ELF-1 (cell line): ENCODE data around the gene HOXD9.

Experiments used
- DNase-seq: peaks from one replicate; pipeline ENCODE4 v3.0.0-alpha.2; 2016; ENCODE audit warnings: low read depth, low spot score

Gene HOXD9

GRCh38 chr2:176124110-176124946 is 1.8 kb downstream of the HOXD9 start:
- DNase-seq = peak; percentile 5

GRCh38 chr2:176124947-176125771 is 2.6 kb downstream of the HOXD9 start:
- DNase-seq = no peak

GRCh38 chr2:176125772-176126054 is 3.2 kb downstream of the HOXD9 start:
- peak; percentile 17 for DNase-seq

- peak; percentile 53 for DNase-seq
These were observed 4.6 kb downstream of the HOXD9 start for GRCh38 chr2:176126929-176127773.

GRCh38 chr2:176127774-176128072 is 5.2 kb downstream of the HOXD9 start:
- DNase-seq = no peak

- peak; percentile 81 for DNase-seq
These were observed 5.9 kb downstream of the HOXD9 start for GRCh38 chr2:176128172-176128981.

DNA sequence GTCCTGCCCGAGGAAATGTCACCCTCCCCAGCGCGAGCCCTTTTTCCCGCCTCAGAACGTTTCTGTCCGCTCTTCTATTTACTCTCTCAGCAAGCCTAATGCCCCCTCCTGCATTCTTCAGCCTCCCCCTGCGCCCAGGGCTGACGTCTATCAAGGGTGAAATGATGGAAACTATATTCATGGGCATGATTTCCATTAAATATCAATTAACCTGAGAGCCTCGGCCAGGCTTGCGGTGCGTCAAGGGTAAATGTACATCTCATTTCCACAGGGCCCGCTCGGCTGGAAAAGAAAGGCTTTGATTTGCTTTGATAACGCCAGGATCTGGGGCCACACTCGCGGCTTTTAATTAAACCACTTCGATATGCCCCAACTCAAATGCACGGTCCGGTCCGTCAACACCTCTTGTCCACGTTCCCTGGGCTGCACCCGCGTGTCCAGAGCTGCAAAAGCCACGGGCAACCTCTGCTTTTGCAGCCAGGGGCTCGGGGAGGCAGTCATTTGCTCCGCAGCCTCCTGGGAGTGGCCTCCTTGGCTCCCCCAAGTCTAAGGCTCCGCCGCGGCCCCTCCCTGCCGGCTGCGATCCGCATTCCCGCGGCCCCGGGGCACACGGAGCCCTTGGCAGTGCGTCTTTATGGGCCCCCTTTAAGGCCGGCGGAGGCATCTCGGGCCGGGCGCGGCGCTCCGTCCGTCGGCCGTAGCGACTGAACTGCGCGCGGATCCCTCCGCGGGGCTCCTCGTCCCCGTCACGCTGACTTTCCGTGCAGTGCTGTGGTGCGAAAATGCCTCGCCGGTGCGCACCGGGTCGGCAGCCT is 6.7 kb downstream of the HOXD9 start, which contains the start of gene HOXD8:
TSS of gene HOXD8 (plus strand) at position 724 of the 815 bp plus-strand sequence. CDS start 662 bp downstream, outside the sequence.
- DNase-seq = peak; percentile 65

GRCh38 chr2:176129813-176130146 is 7.3 kb downstream of the HOXD9 start:
- DNase-seq = no peak

GRCh38 chr2:176130147-176130956 is 7.8 kb downstream of the HOXD9 start:
- no peak for DNase-seq

- DNase-seq = no peak
These were observed 8.7 kb downstream of the HOXD9 start for GRCh38 chr2:176130957-176131847.

DNA sequence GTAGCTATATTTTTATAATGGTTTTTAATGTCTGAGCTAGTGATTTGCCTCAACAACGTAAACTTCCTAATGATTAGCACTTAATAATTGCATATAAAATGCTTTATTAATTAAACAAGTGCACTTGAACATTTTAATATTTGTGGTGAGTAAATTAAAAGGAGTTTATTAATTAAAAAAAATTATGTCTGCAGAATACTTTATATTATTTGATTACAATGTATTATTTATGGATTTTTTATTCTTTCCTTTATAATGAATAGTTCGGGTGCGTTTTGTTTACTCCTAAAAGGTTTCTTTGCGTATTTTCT is 9.3 kb downstream of the HOXD9 start:
- no peak for DNase-seq

DNA sequence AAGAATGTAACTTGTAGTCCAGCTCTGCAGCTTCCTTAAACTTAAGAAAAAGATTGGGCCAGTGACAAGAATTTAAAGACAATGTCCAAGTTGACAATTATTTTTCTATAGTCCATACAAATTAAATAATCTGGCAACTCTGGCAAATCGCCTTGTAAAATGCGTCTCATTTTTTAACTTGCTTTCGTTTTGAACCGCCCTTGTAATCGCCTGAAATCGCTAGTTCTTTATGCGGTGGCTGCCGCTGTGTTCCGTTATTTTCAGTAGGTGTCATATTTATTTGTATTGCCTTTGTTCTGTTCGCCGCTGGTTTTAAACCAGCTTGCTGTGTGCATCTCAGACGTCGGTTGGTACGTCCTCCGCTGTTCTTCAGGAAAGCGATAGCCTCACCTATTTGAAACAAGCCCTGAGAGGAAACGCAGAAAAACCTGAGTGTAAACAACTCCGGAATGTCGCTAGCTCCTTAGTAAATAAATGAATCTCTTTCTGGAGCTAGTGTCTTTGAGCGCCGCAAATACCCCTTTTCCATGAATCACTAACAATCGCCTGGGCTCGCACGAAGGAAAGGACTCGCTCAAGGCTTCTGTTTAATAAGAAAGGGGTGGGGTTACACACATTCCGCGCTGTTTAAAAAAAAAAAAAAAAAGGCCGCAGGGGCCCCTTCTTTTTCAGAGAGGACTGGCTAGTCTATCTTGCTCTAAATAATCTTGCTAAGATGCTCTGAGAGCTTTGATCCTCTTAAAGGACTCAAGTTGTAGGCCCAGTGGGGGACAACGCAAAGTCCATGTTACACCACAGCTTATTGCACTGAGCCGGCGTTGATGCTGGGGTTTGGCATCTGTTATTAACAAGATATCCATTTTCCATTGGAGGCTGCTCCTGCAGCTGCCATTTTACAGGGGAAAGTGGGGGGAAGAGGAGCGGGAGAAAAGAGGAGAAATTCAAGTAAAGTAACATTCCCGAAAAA is 10.0 kb downstream of the HOXD9 start:
- DNase-seq = peak; percentile 63

GRCh38 chr2:176133389-176133788 is 10.9 kb downstream of the HOXD9 start:
- DNase-seq = no peak

GRCh38 chr2:176134035-176134434 is 11.5 kb downstream of the HOXD9 start:
- DNase-seq = no peak

GRCh38 chr2:176135035-176135440 is 12.5 kb downstream of the HOXD9 start:
- no peak for DNase-seq

DNA sequence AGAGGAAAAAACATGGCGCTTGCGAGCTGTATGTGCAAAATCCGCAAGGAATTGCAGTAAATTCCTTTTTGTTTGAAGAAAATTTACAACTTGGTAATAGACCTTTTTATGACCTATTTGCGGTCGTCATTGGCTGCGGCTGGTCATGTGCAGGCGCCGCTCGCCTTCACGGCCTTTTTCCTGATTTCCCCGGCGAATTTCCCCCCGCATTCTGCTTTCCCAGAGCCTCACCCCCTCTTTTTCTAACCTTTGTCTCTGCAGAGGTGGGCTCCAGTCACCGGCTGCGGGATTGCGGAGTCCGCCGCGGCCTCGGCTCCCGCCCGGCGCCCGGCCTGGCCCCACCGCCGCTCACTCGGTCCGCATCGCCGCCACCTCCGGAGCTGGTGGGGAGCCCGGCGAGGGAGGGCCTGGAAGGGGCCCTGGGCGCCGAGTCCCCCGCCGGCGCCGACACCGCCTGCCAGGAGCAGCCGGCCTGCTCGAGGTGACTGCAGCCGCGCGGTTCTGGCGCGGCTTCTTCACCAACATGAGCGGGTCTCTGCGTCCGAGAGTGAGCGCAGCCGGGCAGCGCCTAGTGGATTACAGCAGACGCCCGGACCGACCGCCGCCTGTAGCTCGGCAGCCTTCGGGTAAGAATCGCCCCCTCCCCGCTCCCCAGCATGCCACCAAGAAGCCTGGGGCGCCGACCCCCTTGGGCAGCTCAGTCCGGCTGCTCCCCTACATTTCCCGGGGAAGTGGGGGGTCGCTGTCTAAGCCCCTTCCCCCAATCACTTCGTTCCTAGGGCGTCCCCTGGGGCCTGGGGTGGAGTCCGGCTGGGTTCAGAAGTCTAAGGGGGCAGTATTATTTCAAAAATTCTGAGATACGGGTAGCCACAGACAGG is 14.1 kb downstream of the HOXD9 start:
- no peak for DNase-seq

- DNase-seq = no peak
These were observed 14.7 kb downstream of the HOXD9 start for GRCh38 chr2:176137252-176137580.
